Panc1 (cell line): Measurements from ENCODE around the gene MGMT.

ENCODE experiments used
- CTCF ChIP-seq: fragments of 450-650 bp; IDR thresholded peaks from 2 replicates; pipeline ENCODE4 v1.5.1; 2017; ENCODE audit warnings: mild to moderate bottlenecking
- POLR2AphosphoS5 ChIP-seq: IDR thresholded peaks from 2 replicates; pipeline ENCODE4 v1.6.1; 2012; ENCODE audit warnings: mild to moderate bottlenecking, low read depth, low read length, moderate library complexity
- REST ChIP-seq, 2 experiments: IDR thresholded peaks; 2 replicates each; pipeline ENCODE4 v1.6.1; 2011 to 2012; ENCODE audit warnings: low read depth in 2 of 2, control low read depth in 1 of 2, low read length in 1 of 2, mild to moderate bottlenecking in 1 of 2, moderate library complexity in 1 of 2; ENCODE audit not compliant: insufficient read depth in 1 of 2
- SIN3A ChIP-seq: IDR thresholded peaks from 2 replicates; pipeline ENCODE4 v1.6.1; 2012; ENCODE audit warnings: low read depth, mild to moderate bottlenecking, low read length, moderate library complexity, borderline replicate concordance; ENCODE audit not compliant: insufficient read depth
- TCF7L2 ChIP-seq: IDR thresholded peaks from 2 replicates; pipeline ENCODE4 v1.6.1; 2011; ENCODE audit warnings: mild to moderate bottlenecking, low read depth, low read length, inconsistent platforms

- TF ChIP-seq CTCF, result no peak
- TF ChIP-seq SIN3A, result no peak
- TF ChIP-seq TCF7L2, result no peak
- TF ChIP-seq REST (IDR thresholded peaks at IDR 0.05; ENCODE audit: insufficient read depth in 1 of 2, low read depth in 2 of 2, low read length in 1 of 2), result no peak
- no peak for TF ChIP-seq POLR2AphosphoS5
These were observed 65.8 kb downstream of the MGMT start for GRCh38 chr10:129532838-129533237.
